Panc1 (cell line): ENCODE data around the gene CAPRIN2.

ENCODE experiments used
- POLR2AphosphoS5 ChIP-seq: IDR thresholded peaks from 2 replicates; pipeline ENCODE4 v1.6.1; 2012; ENCODE audit warnings: mild to moderate bottlenecking, low read depth, low read length, moderate library complexity
- SIN3A ChIP-seq: IDR thresholded peaks from 2 replicates; pipeline ENCODE4 v1.6.1; 2012; ENCODE audit warnings: low read depth, mild to moderate bottlenecking, low read length, moderate library complexity, borderline replicate concordance; ENCODE audit not compliant: insufficient read depth
- TF ChIP-seq, protein P1 (sequence below): fragments of 450-650 bp; IDR thresholded peaks from 2 replicates; pipeline ENCODE4 v1.5.1; 2017; ENCODE audit warnings: mild to moderate bottlenecking
- TF ChIP-seq, protein P2 (sequence below), 2 experiments: IDR thresholded peaks; 2 replicates each; pipeline ENCODE4 v1.6.1; 2011 to 2012; ENCODE audit warnings: low read depth in 2 of 2, control low read depth in 1 of 2, low read length in 1 of 2, mild to moderate bottlenecking in 1 of 2, moderate library complexity in 1 of 2; ENCODE audit not compliant: insufficient read depth in 1 of 2

- TF ChIP-seq, protein P1, sequence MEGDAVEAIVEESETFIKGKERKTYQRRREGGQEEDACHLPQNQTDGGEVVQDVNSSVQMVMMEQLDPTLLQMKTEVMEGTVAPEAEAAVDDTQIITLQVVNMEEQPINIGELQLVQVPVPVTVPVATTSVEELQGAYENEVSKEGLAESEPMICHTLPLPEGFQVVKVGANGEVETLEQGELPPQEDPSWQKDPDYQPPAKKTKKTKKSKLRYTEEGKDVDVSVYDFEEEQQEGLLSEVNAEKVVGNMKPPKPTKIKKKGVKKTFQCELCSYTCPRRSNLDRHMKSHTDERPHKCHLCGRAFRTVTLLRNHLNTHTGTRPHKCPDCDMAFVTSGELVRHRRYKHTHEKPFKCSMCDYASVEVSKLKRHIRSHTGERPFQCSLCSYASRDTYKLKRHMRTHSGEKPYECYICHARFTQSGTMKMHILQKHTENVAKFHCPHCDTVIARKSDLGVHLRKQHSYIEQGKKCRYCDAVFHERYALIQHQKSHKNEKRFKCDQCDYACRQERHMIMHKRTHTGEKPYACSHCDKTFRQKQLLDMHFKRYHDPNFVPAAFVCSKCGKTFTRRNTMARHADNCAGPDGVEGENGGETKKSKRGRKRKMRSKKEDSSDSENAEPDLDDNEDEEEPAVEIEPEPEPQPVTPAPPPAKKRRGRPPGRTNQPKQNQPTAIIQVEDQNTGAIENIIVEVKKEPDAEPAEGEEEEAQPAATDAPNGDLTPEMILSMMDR: no peak
- no peak for TF ChIP-seq POLR2AphosphoS5
- TF ChIP-seq SIN3A: no peak
- TF ChIP-seq, protein P2, sequence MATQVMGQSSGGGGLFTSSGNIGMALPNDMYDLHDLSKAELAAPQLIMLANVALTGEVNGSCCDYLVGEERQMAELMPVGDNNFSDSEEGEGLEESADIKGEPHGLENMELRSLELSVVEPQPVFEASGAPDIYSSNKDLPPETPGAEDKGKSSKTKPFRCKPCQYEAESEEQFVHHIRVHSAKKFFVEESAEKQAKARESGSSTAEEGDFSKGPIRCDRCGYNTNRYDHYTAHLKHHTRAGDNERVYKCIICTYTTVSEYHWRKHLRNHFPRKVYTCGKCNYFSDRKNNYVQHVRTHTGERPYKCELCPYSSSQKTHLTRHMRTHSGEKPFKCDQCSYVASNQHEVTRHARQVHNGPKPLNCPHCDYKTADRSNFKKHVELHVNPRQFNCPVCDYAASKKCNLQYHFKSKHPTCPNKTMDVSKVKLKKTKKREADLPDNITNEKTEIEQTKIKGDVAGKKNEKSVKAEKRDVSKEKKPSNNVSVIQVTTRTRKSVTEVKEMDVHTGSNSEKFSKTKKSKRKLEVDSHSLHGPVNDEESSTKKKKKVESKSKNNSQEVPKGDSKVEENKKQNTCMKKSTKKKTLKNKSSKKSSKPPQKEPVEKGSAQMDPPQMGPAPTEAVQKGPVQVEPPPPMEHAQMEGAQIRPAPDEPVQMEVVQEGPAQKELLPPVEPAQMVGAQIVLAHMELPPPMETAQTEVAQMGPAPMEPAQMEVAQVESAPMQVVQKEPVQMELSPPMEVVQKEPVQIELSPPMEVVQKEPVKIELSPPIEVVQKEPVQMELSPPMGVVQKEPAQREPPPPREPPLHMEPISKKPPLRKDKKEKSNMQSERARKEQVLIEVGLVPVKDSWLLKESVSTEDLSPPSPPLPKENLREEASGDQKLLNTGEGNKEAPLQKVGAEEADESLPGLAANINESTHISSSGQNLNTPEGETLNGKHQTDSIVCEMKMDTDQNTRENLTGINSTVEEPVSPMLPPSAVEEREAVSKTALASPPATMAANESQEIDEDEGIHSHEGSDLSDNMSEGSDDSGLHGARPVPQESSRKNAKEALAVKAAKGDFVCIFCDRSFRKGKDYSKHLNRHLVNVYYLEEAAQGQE (IDR thresholded peaks at IDR 0.05; ENCODE audit: insufficient read depth in 1 of 2, low read depth in 2 of 2, low read length in 1 of 2): no peak
Measured at GRCh38 chr12:30783946-30784345, 29.2 kb upstream of the CAPRIN2 start.
